ENCODE measurements around the gene UBE2D2. TPM values are rescaled to one million over a fixed set of nuclear protein-coding genes. Genes with fewer than 3 reads are reported as not detected.

UBE2D2 gene
- total RNA-seq, 1 donor from 2014 or later, result 155 TPM

DNA sequence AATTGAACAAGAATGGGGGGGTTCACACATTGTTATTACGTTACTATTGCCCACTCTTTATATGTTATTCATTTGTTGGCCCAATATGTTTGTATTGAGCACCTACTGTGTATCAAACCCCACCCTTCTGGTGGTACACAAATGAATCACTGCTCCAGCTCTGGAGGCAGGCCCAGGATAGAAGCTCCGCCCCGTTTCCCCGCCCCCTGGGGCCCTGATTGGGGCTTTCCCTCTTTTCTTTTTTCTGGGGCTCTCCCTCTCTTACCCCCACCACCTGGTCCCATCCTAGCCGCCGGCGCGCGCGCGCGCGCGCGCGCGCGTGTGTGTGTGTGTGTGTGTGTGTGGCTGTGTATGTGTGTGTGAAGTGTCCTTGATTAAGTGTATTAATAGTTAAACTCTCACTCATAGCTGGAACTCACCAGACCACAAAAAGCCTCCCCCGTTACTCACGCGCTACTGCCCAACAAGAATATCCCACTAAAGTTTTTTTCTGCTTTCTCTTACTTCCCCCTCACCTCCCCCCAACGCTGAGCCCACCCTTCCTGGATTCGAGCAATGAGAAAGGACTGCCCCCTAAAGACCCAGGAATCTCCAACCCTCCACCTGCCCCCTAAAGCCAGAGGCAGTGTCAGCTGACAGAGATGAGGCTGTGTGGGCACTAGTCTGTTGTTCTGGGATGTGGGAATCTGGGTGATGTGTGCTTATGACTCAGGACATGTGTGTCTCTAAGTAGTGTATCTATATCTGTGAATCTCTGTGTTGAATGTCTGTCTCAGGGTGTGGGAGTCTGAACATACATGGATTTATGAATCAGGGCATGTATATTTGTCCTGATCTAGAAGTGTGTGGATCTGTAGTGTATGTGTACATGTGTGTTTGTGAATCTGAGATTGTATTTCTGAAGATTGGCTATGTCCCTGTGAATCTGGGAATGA is 91.0 kb downstream of the UBE2D2 start:
- peak overlapping the region; percentile 96 for H3K4me3 Mint-ChIP-seq (ENCODE audit: low read depth)
- H3K27me3 Mint-ChIP-seq, result no peaks in the 10 kb centered on the region
- H3K4me1 Mint-ChIP-seq (ENCODE audit: low read depth), result peaks cover 56% of the 10 kb centered on the region
- DNase-seq (ENCODE audit: low spot score, unreplicated experiment), result no peak
- H3K27ac Mint-ChIP-seq, result peak overlapping the region; percentile 97
- no peaks in the 10 kb centered on the region for H3K9me3 Mint-ChIP-seq (ENCODE audit: low read depth)
- H3K36me3 Mint-ChIP-seq (ENCODE audit: insufficient read depth), result no peaks in the 10 kb centered on the region
- TF ChIP-seq, protein P1, sequence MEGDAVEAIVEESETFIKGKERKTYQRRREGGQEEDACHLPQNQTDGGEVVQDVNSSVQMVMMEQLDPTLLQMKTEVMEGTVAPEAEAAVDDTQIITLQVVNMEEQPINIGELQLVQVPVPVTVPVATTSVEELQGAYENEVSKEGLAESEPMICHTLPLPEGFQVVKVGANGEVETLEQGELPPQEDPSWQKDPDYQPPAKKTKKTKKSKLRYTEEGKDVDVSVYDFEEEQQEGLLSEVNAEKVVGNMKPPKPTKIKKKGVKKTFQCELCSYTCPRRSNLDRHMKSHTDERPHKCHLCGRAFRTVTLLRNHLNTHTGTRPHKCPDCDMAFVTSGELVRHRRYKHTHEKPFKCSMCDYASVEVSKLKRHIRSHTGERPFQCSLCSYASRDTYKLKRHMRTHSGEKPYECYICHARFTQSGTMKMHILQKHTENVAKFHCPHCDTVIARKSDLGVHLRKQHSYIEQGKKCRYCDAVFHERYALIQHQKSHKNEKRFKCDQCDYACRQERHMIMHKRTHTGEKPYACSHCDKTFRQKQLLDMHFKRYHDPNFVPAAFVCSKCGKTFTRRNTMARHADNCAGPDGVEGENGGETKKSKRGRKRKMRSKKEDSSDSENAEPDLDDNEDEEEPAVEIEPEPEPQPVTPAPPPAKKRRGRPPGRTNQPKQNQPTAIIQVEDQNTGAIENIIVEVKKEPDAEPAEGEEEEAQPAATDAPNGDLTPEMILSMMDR (IDR thresholded peaks at IDR 0.05; ENCODE audit: unreplicated experiment), result no peak

DNA sequence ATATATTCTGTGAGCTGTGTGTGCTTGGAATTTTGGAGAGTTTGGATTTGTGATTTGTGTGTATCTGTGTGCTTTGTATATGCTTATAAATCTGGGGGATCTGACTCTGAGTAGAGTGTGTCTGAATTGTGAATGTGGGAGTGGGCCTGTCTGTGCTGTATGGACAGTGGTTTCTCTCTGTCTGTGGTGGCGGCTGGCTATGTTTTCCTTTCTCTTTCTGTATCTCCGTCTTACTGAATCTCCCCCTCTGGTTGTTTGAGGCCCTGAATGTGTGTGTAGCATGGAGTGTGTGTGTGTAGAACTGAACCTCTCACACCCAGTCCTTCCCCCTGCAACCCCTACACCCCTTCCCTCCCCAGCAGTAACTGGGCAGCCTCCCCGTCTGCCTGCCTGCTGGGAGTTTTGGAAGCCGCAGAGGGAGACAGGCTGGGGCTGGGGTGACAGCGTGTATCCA is 91.7 kb downstream of the UBE2D2 start:
- Mint-ChIP-seq H3K27ac (peak overlapping the region; percentile 97), H3K27me3 (no peaks in the 10 kb centered on the region), H3K36me3 (ENCODE audit: insufficient read depth) (no peaks in the 10 kb centered on the region), H3K4me1 (ENCODE audit: low read depth) (peaks cover 57% of the 10 kb centered on the region), H3K4me3 (ENCODE audit: low read depth) (peak overlapping the region; percentile 96), H3K9me3 (ENCODE audit: low read depth) (no peaks in the 10 kb centered on the region)
- no peak for DNase-seq (ENCODE audit: low spot score, unreplicated experiment)
- TF ChIP-seq, protein P1 (IDR thresholded peaks at IDR 0.05; ENCODE audit: unreplicated experiment), result no peak

DNA sequence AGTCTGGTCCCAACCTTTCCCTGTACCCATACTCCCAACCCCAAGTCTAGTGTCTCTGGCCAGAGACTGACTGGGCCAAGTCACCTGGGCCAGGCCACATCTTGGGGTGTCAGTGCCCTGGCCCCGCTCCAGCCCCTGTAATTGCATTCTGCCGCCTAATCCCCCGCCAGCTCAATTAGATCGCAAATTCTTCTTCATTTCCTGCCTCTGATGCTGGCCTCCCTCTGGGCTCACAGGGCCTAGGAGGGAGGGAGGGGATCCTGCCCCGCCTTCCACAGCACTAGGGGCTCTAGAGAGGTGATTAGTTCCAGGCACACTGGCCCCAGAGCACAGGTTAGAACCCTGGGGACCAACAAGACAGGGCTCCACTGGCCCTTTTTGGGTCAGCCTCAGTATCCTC is 92.5 kb downstream of the UBE2D2 start:
- Mint-ChIP-seq H3K27me3 (no peaks in the 10 kb centered on the region), H3K27ac (peak overlapping the region; percentile 85), H3K36me3 (ENCODE audit: insufficient read depth) (no peaks in the 10 kb centered on the region), H3K4me1 (ENCODE audit: low read depth) (peaks cover 61% of the 10 kb centered on the region), H3K4me3 (ENCODE audit: low read depth) (no peak overlapping the region), H3K9me3 (ENCODE audit: low read depth) (no peaks in the 10 kb centered on the region)
- no peak for DNase-seq (ENCODE audit: low spot score, unreplicated experiment)
- TF ChIP-seq, protein P1 (IDR thresholded peaks at IDR 0.05; ENCODE audit: unreplicated experiment), result no peak

DNA sequence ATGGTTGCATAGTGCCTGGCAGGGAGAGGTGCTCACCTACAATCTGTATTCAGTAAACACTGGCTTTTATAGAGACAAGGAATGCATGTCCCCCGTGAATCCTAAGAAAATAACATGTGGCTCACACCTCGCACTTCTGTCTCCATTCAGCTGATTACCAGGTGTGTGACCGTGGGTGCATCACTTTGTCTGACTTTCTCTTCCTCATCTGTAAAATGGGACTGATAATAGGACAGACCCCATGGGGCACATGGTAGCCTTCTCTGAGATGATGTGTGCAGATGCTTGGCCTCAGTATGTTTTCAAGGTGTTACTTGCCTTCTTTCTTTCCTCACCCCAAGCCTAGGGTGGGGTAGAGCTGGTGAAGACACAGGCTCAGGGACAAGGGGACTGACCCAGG is 93.3 kb downstream of the UBE2D2 start:
- H3K27ac Mint-ChIP-seq, result peak overlapping the region; percentile 85

DNA sequence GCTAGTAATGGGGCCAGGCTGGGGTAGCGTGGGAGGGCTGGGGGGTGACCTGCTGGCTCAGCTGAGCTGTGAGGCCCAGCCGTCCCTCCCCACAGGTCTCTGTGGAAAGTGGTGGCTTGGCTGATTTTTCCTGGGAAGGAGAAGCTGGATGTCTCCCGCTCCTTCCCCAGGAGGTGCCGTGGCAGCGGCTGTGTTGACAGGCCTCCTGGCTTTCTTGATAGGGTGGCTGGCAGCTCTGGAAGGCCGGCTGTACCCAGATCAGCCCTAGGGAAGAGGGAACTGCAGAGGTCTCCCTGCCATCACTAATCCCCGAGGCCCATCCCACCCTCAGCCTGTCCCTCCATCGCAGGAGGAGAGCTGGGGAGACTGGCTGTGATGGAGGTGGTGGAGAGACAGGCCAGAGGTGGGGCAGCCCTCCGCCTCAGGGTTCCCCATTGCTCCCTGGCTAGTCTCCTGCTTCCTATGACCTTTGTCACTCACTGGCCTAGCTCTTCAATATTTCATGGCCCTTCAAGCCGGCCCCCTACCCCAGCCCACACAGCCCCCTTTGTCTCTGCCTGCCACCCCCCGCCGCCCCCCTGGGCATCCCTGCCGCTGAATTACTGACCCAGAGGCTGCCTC is 93.8 kb downstream of the UBE2D2 start:
- peaks cover 68% of the 10 kb centered on the region for H3K4me1 Mint-ChIP-seq (ENCODE audit: low read depth)
- peak overlapping the region; percentile 9 for H3K4me3 Mint-ChIP-seq (ENCODE audit: low read depth)
- TF ChIP-seq, protein P1 (IDR thresholded peaks at IDR 0.05; ENCODE audit: unreplicated experiment), result no peak
- no peak for DNase-seq (ENCODE audit: low spot score, unreplicated experiment)
- no peaks in the 10 kb centered on the region for H3K36me3 Mint-ChIP-seq (ENCODE audit: insufficient read depth)
- no peaks in the 10 kb centered on the region for H3K27me3 Mint-ChIP-seq
- no peaks in the 10 kb centered on the region for H3K9me3 Mint-ChIP-seq (ENCODE audit: low read depth)
- peak overlapping the region; percentile 90 for H3K27ac Mint-ChIP-seq

More for the DNA sequence above, 93.3 kb downstream of the UBE2D2 start:
- H3K9me3 Mint-ChIP-seq (ENCODE audit: low read depth), result no peaks in the 10 kb centered on the region
- H3K36me3 Mint-ChIP-seq (ENCODE audit: insufficient read depth), result no peaks in the 10 kb centered on the region
- H3K4me1 Mint-ChIP-seq (ENCODE audit: low read depth), result peaks cover 67% of the 10 kb centered on the region
- DNase-seq (ENCODE audit: low spot score, unreplicated experiment), result no peak
- TF ChIP-seq, protein P1 (IDR thresholded peaks at IDR 0.05; ENCODE audit: unreplicated experiment), result no peak
- no peak overlapping the region for H3K4me3 Mint-ChIP-seq (ENCODE audit: low read depth)
- no peaks in the 10 kb centered on the region for H3K27me3 Mint-ChIP-seq
